PFSK-1 (cell line): ENCODE data around the gene PSMD3.

Source experiments
- FOXP2 ChIP-seq: optimal IDR thresholded peaks from 2 replicates; pipeline ENCODE3; 2011; ENCODE audit warnings: borderline replicate concordance, control low read depth, inconsistent platforms; ENCODE audit not compliant: insufficient read depth; ENCODE audit errors: extremely low read length, extremely low read depth
- POLR2AphosphoS5 ChIP-seq: IDR thresholded peaks from 2 replicates; pipeline ENCODE4 v1.6.1; 2012; ENCODE audit warnings: low read depth, mild to moderate bottlenecking, control low read depth, low read length, moderate library complexity
- SIN3A ChIP-seq: IDR thresholded peaks from 2 replicates; pipeline ENCODE4 v1.6.1; 2012; ENCODE audit warnings: mild to moderate bottlenecking, low read length, moderate library complexity, borderline replicate concordance; ENCODE audit not compliant: insufficient read depth
- TAF1 ChIP-seq: IDR thresholded peaks from 2 replicates; pipeline ENCODE4 v1.6.1; 2012; ENCODE audit warnings: low read length, control low read depth, borderline replicate concordance; ENCODE audit not compliant: insufficient read depth
- TF ChIP-seq, protein P1 (sequence below), 2 experiments: IDR thresholded peaks; 2 replicates each; pipeline versions ENCODE4 v1.6.1 to v1.8.0; 2011 to 2012; ENCODE audit warnings: low read depth in 2 of 2, low read length in 2 of 2, control low read depth in 1 of 2, inconsistent platforms in 1 of 2, mild to moderate bottlenecking in 1 of 2, moderate library complexity in 1 of 2; ENCODE audit not compliant: insufficient read depth in 1 of 2

Gene PSMD3

DNA sequence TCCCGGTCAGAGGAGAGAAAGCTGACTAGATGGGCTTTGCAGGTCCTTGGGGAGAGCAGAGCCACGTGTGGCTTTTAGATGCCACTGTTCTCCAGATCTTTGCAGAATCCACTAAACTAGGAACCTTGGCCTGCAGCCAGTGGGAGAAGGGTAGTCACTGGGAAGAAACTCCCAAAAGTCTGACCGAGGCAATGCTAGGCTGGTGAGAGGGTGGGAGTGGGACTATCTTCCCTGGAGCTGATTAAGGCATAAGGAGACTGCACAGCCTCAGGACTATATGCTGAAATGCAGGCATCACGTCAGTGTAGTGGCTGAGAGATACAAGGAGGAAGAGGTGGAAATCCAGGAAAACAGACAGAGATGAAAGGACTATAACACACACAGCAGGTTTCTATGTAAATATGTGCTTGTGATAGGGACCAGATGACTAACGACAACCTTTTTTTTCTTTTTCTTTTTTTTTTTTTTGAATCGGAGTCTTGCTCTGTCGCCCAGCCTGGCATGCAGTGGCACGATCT is 20.0 kb upstream of the PSMD3 start:
- no peak for TF ChIP-seq SIN3A
- TF ChIP-seq POLR2AphosphoS5, result no peak
- no peak for TF ChIP-seq TAF1
- no peak for TF ChIP-seq FOXP2
- TF ChIP-seq, protein P1, sequence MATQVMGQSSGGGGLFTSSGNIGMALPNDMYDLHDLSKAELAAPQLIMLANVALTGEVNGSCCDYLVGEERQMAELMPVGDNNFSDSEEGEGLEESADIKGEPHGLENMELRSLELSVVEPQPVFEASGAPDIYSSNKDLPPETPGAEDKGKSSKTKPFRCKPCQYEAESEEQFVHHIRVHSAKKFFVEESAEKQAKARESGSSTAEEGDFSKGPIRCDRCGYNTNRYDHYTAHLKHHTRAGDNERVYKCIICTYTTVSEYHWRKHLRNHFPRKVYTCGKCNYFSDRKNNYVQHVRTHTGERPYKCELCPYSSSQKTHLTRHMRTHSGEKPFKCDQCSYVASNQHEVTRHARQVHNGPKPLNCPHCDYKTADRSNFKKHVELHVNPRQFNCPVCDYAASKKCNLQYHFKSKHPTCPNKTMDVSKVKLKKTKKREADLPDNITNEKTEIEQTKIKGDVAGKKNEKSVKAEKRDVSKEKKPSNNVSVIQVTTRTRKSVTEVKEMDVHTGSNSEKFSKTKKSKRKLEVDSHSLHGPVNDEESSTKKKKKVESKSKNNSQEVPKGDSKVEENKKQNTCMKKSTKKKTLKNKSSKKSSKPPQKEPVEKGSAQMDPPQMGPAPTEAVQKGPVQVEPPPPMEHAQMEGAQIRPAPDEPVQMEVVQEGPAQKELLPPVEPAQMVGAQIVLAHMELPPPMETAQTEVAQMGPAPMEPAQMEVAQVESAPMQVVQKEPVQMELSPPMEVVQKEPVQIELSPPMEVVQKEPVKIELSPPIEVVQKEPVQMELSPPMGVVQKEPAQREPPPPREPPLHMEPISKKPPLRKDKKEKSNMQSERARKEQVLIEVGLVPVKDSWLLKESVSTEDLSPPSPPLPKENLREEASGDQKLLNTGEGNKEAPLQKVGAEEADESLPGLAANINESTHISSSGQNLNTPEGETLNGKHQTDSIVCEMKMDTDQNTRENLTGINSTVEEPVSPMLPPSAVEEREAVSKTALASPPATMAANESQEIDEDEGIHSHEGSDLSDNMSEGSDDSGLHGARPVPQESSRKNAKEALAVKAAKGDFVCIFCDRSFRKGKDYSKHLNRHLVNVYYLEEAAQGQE (IDR thresholded peaks at IDR 0.05; ENCODE audit: insufficient read depth in 1 of 2, low read depth in 2 of 2, low read length in 2 of 2), result no peak

GRCh38 chr17:39962642-39963220 is 17.9 kb upstream of the PSMD3 start, which contains the start of gene GSDMA:
Gene GSDMA, plus strand, starts transcription at chr17:39963004. Its CDS starts 2,684 bp downstream, at chr17:39965688.
- TF ChIP-seq, protein P1 (IDR thresholded peaks at IDR 0.05; ENCODE audit: insufficient read depth in 1 of 2, low read depth in 2 of 2, low read length in 2 of 2), result no peak
- no peak for TF ChIP-seq TAF1
- no peak for TF ChIP-seq SIN3A
- TF ChIP-seq POLR2AphosphoS5, result no peak
- no peak for TF ChIP-seq FOXP2

DNA sequence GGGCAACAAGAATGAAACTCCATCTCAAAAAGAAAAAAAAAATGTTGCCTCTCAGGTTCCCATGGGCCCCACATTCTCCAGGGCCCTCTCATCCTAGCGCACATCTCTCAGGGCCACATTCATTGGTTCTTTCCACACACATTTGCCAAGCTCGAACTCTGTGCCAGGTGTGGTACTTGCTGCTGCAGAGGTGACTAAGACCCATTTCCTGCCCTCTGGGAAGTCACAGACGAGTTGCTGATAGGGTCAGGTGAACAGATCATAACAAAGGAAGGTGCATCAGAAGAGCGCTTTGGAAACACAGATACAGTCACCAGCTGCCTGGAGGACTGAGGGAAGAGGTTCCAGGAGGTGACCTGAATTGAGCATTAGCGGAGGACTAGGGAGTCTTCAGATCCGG is 16.8 kb upstream of the PSMD3 start:
- TF ChIP-seq SIN3A (no peak), FOXP2 (no peak), POLR2AphosphoS5 (no peak), TAF1 (no peak)
- TF ChIP-seq, protein P1 (IDR thresholded peaks at IDR 0.05; ENCODE audit: insufficient read depth in 1 of 2, low read depth in 2 of 2, low read length in 2 of 2), result no peak

- TF ChIP-seq SIN3A (no peak), POLR2AphosphoS5 (no peak), FOXP2 (no peak), TAF1 (no peak)
- TF ChIP-seq, protein P1 (IDR thresholded peaks at IDR 0.05; ENCODE audit: insufficient read depth in 1 of 2, low read depth in 2 of 2, low read length in 2 of 2), result no peak
Measured at GRCh38 chr17:39965017-39965699, 15.4 kb upstream of the PSMD3 start.
